SK-N-SH (cell line): ENCODE measurements around the gene CACNA2D4. TPM values are rescaled to one million over a fixed set of nuclear protein-coding genes. Genes with fewer than 3 reads are reported as not detected.

Experiments
- CTCF ChIA-PET: fragments of 300-600, 350-600 bp; formaldehyde crosslinking; extraction: SDS; loops from one replicate; lab custom pipeline; 2021; lab: Yijun Ruan, JAX
- POLR2A ChIA-PET: fragments of 350-600 bp; sonication (Branson Sonifier 250); formaldehyde crosslinking; extraction: SDS; loops from one replicate; lab custom pipeline; 2020; ENCODE audit warnings: antibody characterized with exemption, inconsistent platforms; lab: Yijun Ruan, JAX
- DNase-seq: peaks from one replicate; pipeline ENCODE4 v3.0.0; 2012
- H2AFZ ChIP-seq: fragments of 200-600 bp; sonication (generic); 2 replicates; pipeline ENCODE4 v1.8.1; 2016; ENCODE audit warnings: antibody characterized with exemption, mild to moderate bottlenecking, low read depth
- H3F3A ChIP-seq: fragments of 200-600 bp; sonication (generic); replicated peaks from 2 replicates; pipeline ENCODE3; 2016; ENCODE audit warnings: antibody characterized with exemption, mild to moderate bottlenecking; ENCODE audit not compliant: insufficient read depth
- H3K27ac ChIP-seq, 2 experiments: fragments of 200-500 bp in 1 of 2; fragments of 200-600 bp in 1 of 2; sonication (Bioruptor generic) in 1 of 2; sonication (generic), shearing (Covaris generic) in 1 of 2; 2 replicates each; pipeline versions ENCODE4 v1.5.1 to v1.6.1; 2014 to 2016; ENCODE audit warnings: low read depth in 2 of 2, inconsistent platforms in 1 of 2, low read length in 1 of 2, mild to moderate bottlenecking in 1 of 2, mixed read lengths in 1 of 2
- H3K27me3 ChIP-seq: fragments of 200-600 bp; sonication (generic), shearing (Covaris generic); 2 replicates; pipeline ENCODE4 v1.6.1; 2016; ENCODE audit warnings: mixed run types; ENCODE audit not compliant: insufficient read depth
- H3K36me3 ChIP-seq, 2 experiments: fragments of 200-500 bp in 1 of 2; fragments of 200-600 bp in 1 of 2; sonication (Bioruptor generic) in 1 of 2; sonication (generic) in 1 of 2; replicated peaks in 1 of 2; 2 replicates each; pipeline versions ENCODE3 to v1.5.1; 2014 to 2016; ENCODE audit warnings: low read length in 1 of 2, mild to moderate bottlenecking in 1 of 2; ENCODE audit not compliant: insufficient read depth in 2 of 2, control insufficient read depth in 1 of 2
- H3K4me1 ChIP-seq, 2 experiments: fragments of 200-500 bp in 1 of 2; fragments of 200-600 bp in 1 of 2; sonication (Bioruptor generic) in 1 of 2; sonication (generic), shearing (Covaris generic) in 1 of 2; 2 replicates each; pipeline versions ENCODE4 v1.5.1 to v1.6.1; 2014 to 2016; ENCODE audit warnings: low read depth in 1 of 2, low read length in 1 of 2, mixed run types in 1 of 2; ENCODE audit not compliant: insufficient read depth in 2 of 2, control insufficient read depth in 1 of 2
- H3K4me2 ChIP-seq: fragments of 200-600 bp; sonication (generic), shearing (Covaris generic); 2 replicates; pipeline ENCODE4 v1.6.1; 2017; ENCODE audit warnings: mixed run types
- H3K4me3 ChIP-seq, 2 experiments: fragments of 200-500 bp in 1 of 2; fragments of 200-600 bp in 1 of 2; sonication (Bioruptor generic) in 1 of 2; sonication (generic), shearing (Covaris generic) in 1 of 2; 2 replicates each; pipeline versions ENCODE4 v1.5.1 to v1.8.1; 2014 to 2016; ENCODE audit warnings: low read depth in 2 of 2, inconsistent platforms in 1 of 2, low read length in 1 of 2, mild to moderate bottlenecking in 1 of 2, mixed read lengths in 1 of 2, moderate library complexity in 1 of 2
- H3K79me2 ChIP-seq: fragments of 200-600 bp; sonication (generic); 2 replicates; pipeline ENCODE4 v1.8.1; 2017; ENCODE audit warnings: mild to moderate bottlenecking; ENCODE audit not compliant: insufficient read depth
- H3K9ac ChIP-seq: fragments of 200-600 bp; sonication (generic); 2 replicates; pipeline ENCODE4 v1.6.1; 2017; ENCODE audit warnings: mixed run types
- H3K9me2 ChIP-seq: fragments of 200-600 bp; sonication (generic); 2 replicates; pipeline ENCODE4 v1.6.1; 2017; ENCODE audit warnings: mixed run types
- H3K9me3 ChIP-seq: fragments of 200-600 bp; sonication (generic); 2 replicates; pipeline ENCODE4 v1.6.1; 2017; ENCODE audit warnings: mixed run types, mild to moderate bottlenecking, moderate library complexity
- H4K20me1 ChIP-seq: fragments of 200-600 bp; sonication (generic); 2 replicates; pipeline ENCODE4 v1.6.1; 2017; ENCODE audit warnings: mild to moderate bottlenecking, mixed run types; ENCODE audit not compliant: insufficient read depth
- CHD2 ChIP-seq: fragments of 150-350 bp; IDR thresholded peaks from 2 replicates; pipeline ENCODE4 v1.6.1; 2018; ENCODE audit warnings: low read length; ENCODE audit not compliant: partially characterized antibody
- EZH2phosphoT487 ChIP-seq: fragments of 200-600 bp; sonication (generic); IDR thresholded peaks from 2 replicates; pipeline ENCODE4 v1.6.1; 2017; ENCODE audit warnings: low read depth, mixed run types, mild to moderate bottlenecking, antibody characterized with exemption, moderate library complexity, borderline replicate concordance
- FOSL2 ChIP-seq: IDR thresholded peaks from 2 replicates; pipeline ENCODE4 v1.4.0; 2012; ENCODE audit warnings: low read depth, mild to moderate bottlenecking, moderate library complexity, borderline replicate concordance
- FOXJ3 ChIP-seq: sonication (generic); formaldehyde crosslinking; IDR thresholded peaks from 2 replicates; pipeline ENCODE4 v1.5.1; 2020; ENCODE audit warnings: mild to moderate bottlenecking, missing genetic modification reagents
- FOXM1 ChIP-seq: IDR thresholded peaks from 2 replicates; pipeline ENCODE4 v1.4.0; 2012; ENCODE audit warnings: low read depth, mild to moderate bottlenecking
- GABPA ChIP-seq: IDR thresholded peaks from 2 replicates; pipeline ENCODE4 v1.4.0; 2012; ENCODE audit warnings: low read depth, mild to moderate bottlenecking
- GATA2 ChIP-seq: sonication (generic); formaldehyde crosslinking; IDR thresholded peaks from 2 replicates; pipeline ENCODE4 v1.5.0; 2020; ENCODE audit warnings: mild to moderate bottlenecking, missing genetic modification reagents
- JUND ChIP-seq: IDR thresholded peaks from 2 replicates; pipeline ENCODE4 v1.4.0; 2012
- RCOR1 ChIP-seq: fragments of 150-350 bp; IDR thresholded peaks from 2 replicates; pipeline ENCODE4 v1.6.1; 2017; ENCODE audit warnings: antibody characterized with exemption, low read length
- RFX5 ChIP-seq: IDR thresholded peaks from 2 replicates; pipeline ENCODE4 v1.6.1; 2012; ENCODE audit warnings: mild to moderate bottlenecking, improper control_type of control experiment, low read length
- RXRA ChIP-seq: IDR thresholded peaks from 2 replicates; pipeline ENCODE4 v1.4.0; 2012; ENCODE audit warnings: low read depth, mild to moderate bottlenecking, borderline replicate concordance
- SIN3A ChIP-seq: IDR thresholded peaks from 2 replicates; pipeline ENCODE4 v1.6.1; 2012; ENCODE audit warnings: low read depth, mild to moderate bottlenecking, low read length, moderate library complexity, borderline replicate concordance
- TAF1 ChIP-seq: IDR thresholded peaks from 2 replicates; pipeline ENCODE4 v1.6.1; 2012; ENCODE audit warnings: low read depth, mild to moderate bottlenecking, low read length, moderate library complexity, borderline replicate concordance
- YY1 ChIP-seq: IDR thresholded peaks from 2 replicates; pipeline ENCODE4 v1.4.0; 2012; ENCODE audit warnings: low read depth, mild to moderate bottlenecking
- WGBS: methylation state at CpG from one replicate; pipeline ENCODE4 v1.1.6; 2017; ENCODE audit warnings: low lambda C conversion rate; 5-methylcytosine and 5-hydroxymethylcytosine counted together
- polyA plus RNA-seq, 3 experiments: library from polyadenylated mRNA; depleted of rRNA; stranded (reverse); fragments of >200 nt; gene quantifications; 2 replicates each; pipeline ENCODE4 v1.2.3, GENCODE V29; 2012
- TF ChIP-seq, protein P1 (sequence below): fragments of 150-350 bp; IDR thresholded peaks from 2 replicates; pipeline ENCODE4 v1.6.1; 2017; ENCODE audit warnings: antibody characterized with exemption, low read length, low read depth, borderline replicate concordance
- TF ChIP-seq, protein P2 (sequence below): IDR thresholded peaks from 2 replicates; pipeline ENCODE4 v1.6.1; 2012; ENCODE audit warnings: mild to moderate bottlenecking, low read depth, low read length, moderate library complexity
- TF ChIP-seq, protein P3 (sequence below): IDR thresholded peaks from 2 replicates; pipeline ENCODE4; 2012
- TF ChIP-seq, protein P4 (sequence below): fragments of 200-600 bp; sonication (generic); IDR thresholded peaks from 2 replicates; pipeline ENCODE4 v1.6.1; 2017; ENCODE audit warnings: antibody characterized with exemption, mild to moderate bottlenecking, moderate library complexity
- TF ChIP-seq, protein P5 (sequence below): IDR thresholded peaks from 2 replicates; pipeline ENCODE4 v1.4.0; 2012; ENCODE audit warnings: low read depth
- TF ChIP-seq, protein P6 (sequence below): fragments of 150-350 bp; IDR thresholded peaks from 2 replicates; pipeline ENCODE4 v1.6.1; 2016; ENCODE audit warnings: mild to moderate bottlenecking, low read depth, low read length

The CACNA2D4 gene
- polyA plus RNA-seq, 1 of the 3 experiments (the other 2 are of a cell fraction) = 0.02 TPM

DNA sequence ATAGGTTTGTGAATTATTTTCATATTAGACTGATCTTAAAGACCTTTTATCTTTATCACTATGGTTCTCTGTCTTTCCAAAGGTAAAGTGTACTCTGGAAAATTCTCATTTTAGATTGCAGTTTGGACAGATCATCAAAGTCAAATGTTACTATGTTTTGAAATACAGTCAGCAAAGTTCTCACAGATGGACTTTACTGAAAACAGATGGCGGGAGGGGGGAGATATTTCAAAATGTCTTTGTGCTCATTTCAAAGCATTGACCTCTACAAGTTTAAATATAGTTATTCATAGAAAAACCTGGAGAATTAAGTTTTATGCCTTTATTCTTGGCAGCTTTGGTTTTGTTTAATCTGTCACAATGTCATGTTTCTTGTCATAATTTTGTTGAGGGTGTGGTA, 149.8 kb downstream of the CACNA2D4 start:
- Histone ChIP-seq H3K4me1 (peaks cover 0 to 1% of the 10 kb centered on the region in 2 experiments; a peak in 2 of 4 replicates), H3K9me2 (no peaks in the 10 kb centered on the region), H4K20me1 (no peaks in the 10 kb centered on the region), H3K4me3 (no peak overlapping the region), H3K4me2 (no peak overlapping the region), H3K36me3 (peaks cover 9 to 12% of the 10 kb centered on the region in 2 experiments), H3F3A (no peaks in the 10 kb centered on the region), H3K27ac (no peak overlapping the region; a peak in 1 of 4 replicates), H3K9me3 (no peaks in the 10 kb centered on the region), H3K9ac (no peak overlapping the region), H2AFZ (no peak overlapping the region)
- no peak for DNase-seq
- CTCF ChIA-PET = interaction anchor here (1.4 to 1.5 kb wide), 2 partner anchors 8 to 22 kb away, joined by 4 to 5 read pairs; no protein-coding TSS in a partner anchor
- POLR2A ChIA-PET = no interaction called here
- WGBS = 95% methylated on average over 1 of the region's 1 CpG
- TF ChIP-seq RXRA (no peak), RCOR1 (no peak), FOXJ3 (CRISPR knock-in tag) (no peak), FOSL2 (no peak), FOXM1 (no peak), GABPA (no peak), RFX5 (no peak), GATA2 (CRISPR knock-in tag) (no peak), JUND (no peak), TAF1 (no peak), EZH2phosphoT487 (no peak), YY1 (no peak), CHD2 (no peak), SIN3A (no peak)
- TF ChIP-seq, protein P1, sequence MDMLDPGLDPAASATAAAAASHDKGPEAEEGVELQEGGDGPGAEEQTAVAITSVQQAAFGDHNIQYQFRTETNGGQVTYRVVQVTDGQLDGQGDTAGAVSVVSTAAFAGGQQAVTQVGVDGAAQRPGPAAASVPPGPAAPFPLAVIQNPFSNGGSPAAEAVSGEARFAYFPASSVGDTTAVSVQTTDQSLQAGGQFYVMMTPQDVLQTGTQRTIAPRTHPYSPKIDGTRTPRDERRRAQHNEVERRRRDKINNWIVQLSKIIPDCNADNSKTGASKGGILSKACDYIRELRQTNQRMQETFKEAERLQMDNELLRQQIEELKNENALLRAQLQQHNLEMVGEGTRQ = no peak
- TF ChIP-seq, protein P2, sequence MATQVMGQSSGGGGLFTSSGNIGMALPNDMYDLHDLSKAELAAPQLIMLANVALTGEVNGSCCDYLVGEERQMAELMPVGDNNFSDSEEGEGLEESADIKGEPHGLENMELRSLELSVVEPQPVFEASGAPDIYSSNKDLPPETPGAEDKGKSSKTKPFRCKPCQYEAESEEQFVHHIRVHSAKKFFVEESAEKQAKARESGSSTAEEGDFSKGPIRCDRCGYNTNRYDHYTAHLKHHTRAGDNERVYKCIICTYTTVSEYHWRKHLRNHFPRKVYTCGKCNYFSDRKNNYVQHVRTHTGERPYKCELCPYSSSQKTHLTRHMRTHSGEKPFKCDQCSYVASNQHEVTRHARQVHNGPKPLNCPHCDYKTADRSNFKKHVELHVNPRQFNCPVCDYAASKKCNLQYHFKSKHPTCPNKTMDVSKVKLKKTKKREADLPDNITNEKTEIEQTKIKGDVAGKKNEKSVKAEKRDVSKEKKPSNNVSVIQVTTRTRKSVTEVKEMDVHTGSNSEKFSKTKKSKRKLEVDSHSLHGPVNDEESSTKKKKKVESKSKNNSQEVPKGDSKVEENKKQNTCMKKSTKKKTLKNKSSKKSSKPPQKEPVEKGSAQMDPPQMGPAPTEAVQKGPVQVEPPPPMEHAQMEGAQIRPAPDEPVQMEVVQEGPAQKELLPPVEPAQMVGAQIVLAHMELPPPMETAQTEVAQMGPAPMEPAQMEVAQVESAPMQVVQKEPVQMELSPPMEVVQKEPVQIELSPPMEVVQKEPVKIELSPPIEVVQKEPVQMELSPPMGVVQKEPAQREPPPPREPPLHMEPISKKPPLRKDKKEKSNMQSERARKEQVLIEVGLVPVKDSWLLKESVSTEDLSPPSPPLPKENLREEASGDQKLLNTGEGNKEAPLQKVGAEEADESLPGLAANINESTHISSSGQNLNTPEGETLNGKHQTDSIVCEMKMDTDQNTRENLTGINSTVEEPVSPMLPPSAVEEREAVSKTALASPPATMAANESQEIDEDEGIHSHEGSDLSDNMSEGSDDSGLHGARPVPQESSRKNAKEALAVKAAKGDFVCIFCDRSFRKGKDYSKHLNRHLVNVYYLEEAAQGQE = no peak
- TF ChIP-seq, protein P3, sequence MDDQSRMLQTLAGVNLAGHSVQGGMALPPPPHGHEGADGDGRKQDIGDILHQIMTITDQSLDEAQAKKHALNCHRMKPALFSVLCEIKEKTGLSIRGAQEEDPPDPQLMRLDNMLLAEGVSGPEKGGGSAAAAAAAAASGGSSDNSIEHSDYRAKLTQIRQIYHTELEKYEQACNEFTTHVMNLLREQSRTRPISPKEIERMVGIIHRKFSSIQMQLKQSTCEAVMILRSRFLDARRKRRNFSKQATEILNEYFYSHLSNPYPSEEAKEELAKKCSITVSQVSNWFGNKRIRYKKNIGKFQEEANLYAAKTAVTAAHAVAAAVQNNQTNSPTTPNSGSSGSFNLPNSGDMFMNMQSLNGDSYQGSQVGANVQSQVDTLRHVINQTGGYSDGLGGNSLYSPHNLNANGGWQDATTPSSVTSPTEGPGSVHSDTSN = no peak
- TF ChIP-seq, protein P4, sequence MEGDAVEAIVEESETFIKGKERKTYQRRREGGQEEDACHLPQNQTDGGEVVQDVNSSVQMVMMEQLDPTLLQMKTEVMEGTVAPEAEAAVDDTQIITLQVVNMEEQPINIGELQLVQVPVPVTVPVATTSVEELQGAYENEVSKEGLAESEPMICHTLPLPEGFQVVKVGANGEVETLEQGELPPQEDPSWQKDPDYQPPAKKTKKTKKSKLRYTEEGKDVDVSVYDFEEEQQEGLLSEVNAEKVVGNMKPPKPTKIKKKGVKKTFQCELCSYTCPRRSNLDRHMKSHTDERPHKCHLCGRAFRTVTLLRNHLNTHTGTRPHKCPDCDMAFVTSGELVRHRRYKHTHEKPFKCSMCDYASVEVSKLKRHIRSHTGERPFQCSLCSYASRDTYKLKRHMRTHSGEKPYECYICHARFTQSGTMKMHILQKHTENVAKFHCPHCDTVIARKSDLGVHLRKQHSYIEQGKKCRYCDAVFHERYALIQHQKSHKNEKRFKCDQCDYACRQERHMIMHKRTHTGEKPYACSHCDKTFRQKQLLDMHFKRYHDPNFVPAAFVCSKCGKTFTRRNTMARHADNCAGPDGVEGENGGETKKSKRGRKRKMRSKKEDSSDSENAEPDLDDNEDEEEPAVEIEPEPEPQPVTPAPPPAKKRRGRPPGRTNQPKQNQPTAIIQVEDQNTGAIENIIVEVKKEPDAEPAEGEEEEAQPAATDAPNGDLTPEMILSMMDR = no peak
- TF ChIP-seq, protein P5, sequence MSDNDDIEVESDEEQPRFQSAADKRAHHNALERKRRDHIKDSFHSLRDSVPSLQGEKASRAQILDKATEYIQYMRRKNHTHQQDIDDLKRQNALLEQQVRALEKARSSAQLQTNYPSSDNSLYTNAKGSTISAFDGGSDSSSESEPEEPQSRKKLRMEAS = no peak
- TF ChIP-seq, protein P6, sequence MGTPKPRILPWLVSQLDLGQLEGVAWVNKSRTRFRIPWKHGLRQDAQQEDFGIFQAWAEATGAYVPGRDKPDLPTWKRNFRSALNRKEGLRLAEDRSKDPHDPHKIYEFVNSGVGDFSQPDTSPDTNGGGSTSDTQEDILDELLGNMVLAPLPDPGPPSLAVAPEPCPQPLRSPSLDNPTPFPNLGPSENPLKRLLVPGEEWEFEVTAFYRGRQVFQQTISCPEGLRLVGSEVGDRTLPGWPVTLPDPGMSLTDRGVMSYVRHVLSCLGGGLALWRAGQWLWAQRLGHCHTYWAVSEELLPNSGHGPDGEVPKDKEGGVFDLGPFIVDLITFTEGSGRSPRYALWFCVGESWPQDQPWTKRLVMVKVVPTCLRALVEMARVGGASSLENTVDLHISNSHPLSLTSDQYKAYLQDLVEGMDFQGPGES = no peak
- TF ChIP-seq, all 33 proteins: peak for 0
- H3K79me2 ChIP-seq = peaks cover 41% of the 10 kb centered on the region; the same call in 1 of the 2 replicates
- H3K27me3 ChIP-seq = no peaks in the 10 kb centered on the region
